HG02798 (cell line): ENCODE data around the gene EEPD1.
A peak's percentile ranks its signal among the peaks of the same experiment; 100 is the strongest.

Experiments used
- ATAC-seq: cut with Tn5 transposase; IDR thresholded peaks from one replicate; pipeline ENCODE4 v1.9.1; 2021; ENCODE audit warnings: mild to moderate bottlenecking; ENCODE audit not compliant: unreplicated experiment, poor library complexity

The EEPD1 gene

DNA sequence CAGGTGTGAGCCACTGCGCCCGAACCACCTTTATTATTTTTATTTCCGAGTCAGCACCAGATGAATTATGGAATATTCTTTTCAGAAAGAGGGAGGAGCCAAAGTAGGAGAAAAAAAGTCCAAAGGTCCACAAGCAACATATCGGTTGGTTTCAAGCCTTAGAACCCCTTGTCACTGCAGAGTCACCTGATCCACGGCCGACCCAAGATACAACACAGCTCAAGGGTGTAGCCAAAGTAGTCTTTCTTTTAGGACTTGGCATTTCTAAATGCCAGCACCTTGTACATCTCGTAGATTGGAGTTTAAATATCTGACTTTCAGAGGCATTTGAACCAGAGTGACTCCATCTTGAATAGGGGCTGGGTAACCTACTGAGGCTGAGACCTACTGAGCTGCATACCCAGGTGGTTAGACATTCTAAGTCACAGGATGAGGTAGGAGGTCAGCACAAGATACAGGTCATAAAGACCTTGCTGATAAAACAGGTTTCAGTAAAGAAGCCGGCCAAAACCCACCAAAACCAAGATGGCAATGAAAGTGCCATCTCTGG lies 122.8 kb downstream of the EEPD1 start:
- no peak for ATAC-seq

- no peak for ATAC-seq
Measured at GRCh38 chr7:36276428-36277248, 123.6 kb downstream of the EEPD1 start.

GRCh38 chr7:36277249-36277542 lies 124.1 kb downstream of the EEPD1 start:
- ATAC-seq: no peak

GRCh38 chr7:36278069-36278619 lies 125.1 kb downstream of the EEPD1 start:
- ATAC-seq: no peak

- no peak for ATAC-seq
Measured at GRCh38 chr7:36278620-36279172, 125.6 kb downstream of the EEPD1 start.

- peak; percentile 75 for ATAC-seq
Measured at GRCh38 chr7:36279200-36279925, 126.3 kb downstream of the EEPD1 start.

DNA sequence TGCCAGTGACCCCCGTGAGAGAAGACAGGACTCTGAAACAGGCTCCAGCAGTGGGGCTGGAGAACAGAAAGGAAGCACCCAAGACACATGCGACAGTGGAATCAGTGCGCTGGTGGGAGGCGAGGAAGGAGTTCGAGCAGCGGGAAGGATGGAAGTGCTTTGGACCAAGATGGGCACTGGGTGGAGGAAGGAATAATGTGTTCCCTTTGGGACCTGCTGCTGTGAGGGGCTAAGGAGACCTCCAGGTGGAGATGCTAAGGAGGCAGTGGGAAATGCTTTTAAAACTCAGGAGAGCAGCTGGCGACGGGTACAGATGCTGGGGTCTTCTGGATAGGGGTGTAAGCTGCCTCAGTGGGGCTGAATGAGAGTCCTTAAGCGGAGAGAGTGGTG lies 126.9 kb downstream of the EEPD1 start:
- no peak for ATAC-seq

DNA sequence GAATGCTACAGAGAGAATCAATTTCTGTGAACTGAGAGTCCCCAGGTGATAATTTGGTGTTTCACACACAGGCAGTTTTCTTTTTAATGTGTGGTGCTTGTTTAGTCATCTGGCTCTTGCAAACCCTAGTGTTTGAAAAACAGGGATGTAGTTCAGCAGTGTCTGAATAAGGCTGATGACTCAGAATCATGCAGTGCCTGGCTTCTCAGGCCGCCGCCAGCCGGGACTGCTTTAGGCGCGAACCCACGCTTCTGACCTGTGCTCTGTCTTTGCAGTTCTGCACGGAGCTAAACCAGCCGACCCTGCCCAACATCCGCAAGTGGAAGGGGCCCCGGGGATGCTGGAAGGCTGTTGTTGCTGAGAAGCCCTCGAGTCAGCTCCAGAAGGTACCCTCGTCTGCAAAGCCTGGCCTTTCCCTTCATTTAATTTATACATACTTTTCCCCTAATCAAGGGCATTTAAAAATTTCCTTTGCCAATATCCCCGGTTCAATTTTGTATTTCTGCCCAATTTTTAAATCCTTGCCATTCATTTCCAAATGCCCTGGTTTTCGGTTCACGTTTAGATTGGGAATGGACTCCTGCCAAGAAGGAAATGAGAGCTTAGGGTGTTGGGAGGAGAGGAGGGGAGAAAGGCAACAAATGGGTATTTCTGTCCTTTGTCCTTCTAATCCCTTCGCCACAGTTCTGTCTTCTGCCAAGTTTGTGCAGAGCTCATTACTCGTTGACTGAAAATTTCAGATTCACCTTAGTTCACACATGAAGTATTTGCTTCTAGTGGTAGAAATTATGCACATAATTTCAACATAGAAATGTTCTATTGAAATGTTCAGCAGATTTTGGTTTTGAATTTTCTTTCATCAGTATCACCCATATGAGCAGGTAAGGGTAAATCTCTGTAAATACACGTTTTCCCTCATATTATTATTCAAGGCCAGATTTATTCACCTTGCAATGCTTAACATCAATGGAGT lies 128.1 kb downstream of the EEPD1 start:
- ATAC-seq: peak; percentile 33

- ATAC-seq: no peak
Measured at GRCh38 chr7:36281945-36282717, 129.1 kb downstream of the EEPD1 start.

GRCh38 chr7:36283181-36283580 lies 130.1 kb downstream of the EEPD1 start:
- ATAC-seq: no peak

- peak; percentile 55 for ATAC-seq
Measured at GRCh38 chr7:36283711-36284130, 130.7 kb downstream of the EEPD1 start.

GRCh38 chr7:36284456-36285090 lies 131.5 kb downstream of the EEPD1 start:
- ATAC-seq: no peak

DNA sequence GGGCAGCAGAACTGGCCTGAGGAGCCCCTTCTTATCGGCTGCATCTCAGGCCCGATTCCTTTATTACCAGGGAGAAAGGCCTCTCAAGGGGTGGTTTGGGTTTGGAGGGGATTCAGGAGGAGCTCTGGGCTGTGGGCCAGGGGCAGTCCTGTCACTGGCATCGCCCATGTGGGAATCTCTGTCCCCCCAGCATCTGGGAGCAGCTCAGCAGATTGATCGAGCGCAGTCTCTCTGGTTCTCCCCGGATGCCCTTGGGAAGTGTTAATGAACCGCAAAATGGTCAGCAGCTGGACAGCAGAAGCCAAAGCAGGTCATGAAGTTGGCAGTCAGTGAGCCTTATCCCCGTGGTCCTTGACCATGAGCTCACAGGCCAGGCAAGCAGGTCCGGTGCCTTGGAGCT lies 132.2 kb downstream of the EEPD1 start:
- ATAC-seq: no peak

- ATAC-seq: no peak
Measured at GRCh38 chr7:36286226-36286625, 133.2 kb downstream of the EEPD1 start.

GRCh38 chr7:36286688-36287087 lies 133.6 kb downstream of the EEPD1 start:
- ATAC-seq: no peak

DNA sequence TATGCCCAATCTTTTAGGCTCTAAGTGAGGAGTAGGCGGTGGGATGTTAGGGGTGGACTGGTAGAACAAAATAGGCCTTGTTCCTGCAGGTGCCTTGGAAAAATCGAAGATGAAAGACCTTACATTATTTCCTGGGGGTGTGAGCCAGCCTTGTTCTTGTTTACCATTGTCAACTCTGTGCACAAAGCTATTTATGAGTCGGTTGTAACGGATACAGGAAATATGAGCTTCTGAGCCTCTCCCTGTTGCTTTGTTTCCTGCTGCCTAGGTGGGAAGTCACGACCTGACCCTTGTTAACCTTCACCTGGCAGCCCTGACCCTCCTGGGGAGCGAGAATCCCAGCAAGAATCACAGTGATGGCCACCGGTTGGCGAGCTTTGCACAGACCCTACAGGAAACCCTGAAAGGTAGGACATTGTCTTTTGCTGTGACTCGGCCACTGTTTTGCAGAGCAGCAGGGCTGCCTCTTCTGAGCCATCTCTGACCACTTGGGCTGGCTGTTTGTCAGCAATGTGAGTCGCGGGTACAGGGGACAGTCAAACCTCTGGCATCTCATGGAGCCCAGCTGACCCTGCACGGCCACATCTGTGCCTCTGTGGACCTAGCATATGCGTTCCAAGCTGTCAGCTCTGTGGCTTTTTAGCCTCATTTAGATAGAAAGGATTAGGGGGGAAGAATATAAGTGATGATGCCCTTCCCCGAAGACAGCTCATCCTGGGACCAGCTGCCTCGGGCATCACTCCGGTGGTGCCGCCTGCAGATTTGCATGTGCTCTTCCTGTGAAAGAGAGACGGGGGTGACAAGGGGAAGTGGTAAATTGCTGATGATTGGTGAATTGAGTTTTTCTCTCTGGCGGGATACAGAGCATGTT lies 134.6 kb downstream of the EEPD1 start:
- ATAC-seq: no peak

DNA sequence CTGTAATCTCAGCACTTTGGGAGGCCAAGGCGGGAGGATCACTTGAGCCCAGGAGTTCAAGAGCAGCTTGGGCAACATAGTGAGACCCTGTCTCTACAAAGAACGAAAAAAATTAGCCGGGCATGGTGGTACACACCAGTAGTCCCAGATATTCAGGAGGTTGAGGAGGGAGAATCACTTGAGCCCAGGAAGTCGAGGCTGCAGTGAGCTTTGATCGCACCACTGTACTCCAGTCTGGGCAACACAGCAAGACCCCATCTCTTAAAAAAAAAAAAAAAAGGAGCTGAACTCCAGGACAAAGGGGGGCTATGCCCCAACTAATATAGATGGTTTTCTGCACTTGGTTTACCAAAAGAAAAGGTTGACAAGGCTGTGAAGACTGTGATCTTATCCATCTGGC lies 135.4 kb downstream of the EEPD1 start:
- no peak for ATAC-seq
